ENCODE measurements around the gene ABHD1.

The ABHD1 gene

GRCh38 chr2:27083410-27084296 lies 40.0 kb upstream of the ABHD1 start:
- Histone ChIP-seq H3K9me3 (ENCODE audit: control insufficient read depth, low read length) (no peaks in the 10 kb centered on the region), H2BK15ac (ENCODE audit: low read depth, poor library complexity, severe bottlenecking) (no peak overlapping the region), H3K4me2 (ENCODE audit: low read length, poor library complexity, severe bottlenecking) (no peak overlapping the region), H3K79me1 (replicated peaks; ENCODE audit: low read length, poor library complexity, severe bottlenecking) (no peaks in the 10 kb centered on the region), H4K8ac (ENCODE audit: low read length) (no peak overlapping the region), H3K27ac (ENCODE audit: low read length, poor library complexity, severe bottlenecking) (no peak overlapping the region), H2AFZ (ENCODE audit: low read depth, low read length) (no peak overlapping the region), H2BK12ac (ENCODE audit: low read length in 2 of 2) (no peak overlapping the region), H3K9ac (ENCODE audit: low read length) (no peak overlapping the region), H3K36me3 (ENCODE audit: control insufficient read depth in 1 of 2, insufficient read depth in 2 of 2, low read depth in 1 of 2, low read length in 2 of 2) (peaks cover 11 to 14% of the 10 kb centered on the region in 2 experiments), H2BK5ac (ENCODE audit: low read depth, low read length, poor library complexity, severe bottlenecking) (no peak overlapping the region), H3K14ac (ENCODE audit: low read length in 2 of 2) (peak overlapping the region in 1 of 2 experiments; percentile 37), H3K27me3 (ENCODE audit: control insufficient read depth in 1 of 2, insufficient read depth in 1 of 2, low read length in 2 of 2) (peaks cover 0 to 3% of the 10 kb centered on the region in 2 experiments), H2AK5ac (ENCODE audit: low read length, severe bottlenecking) (no peak overlapping the region), H4K91ac (ENCODE audit: low read length) (no peak overlapping the region), H3K18ac (ENCODE audit: low read depth in 1 of 2, low read length in 2 of 2) (no peak overlapping the region), H2BK120ac (ENCODE audit: low read depth, low read length) (no peak overlapping the region), H3K4me1 (ENCODE audit: control insufficient read depth, insufficient read depth, low read depth, low read length) (peaks cover 26% of the 10 kb centered on the region), H3K23ac (ENCODE audit: low read length in 2 of 2) (no peak overlapping the region), H3K4me3 (ENCODE audit: insufficient read depth in 1 of 2, low read depth in 1 of 2, low read length in 2 of 2) (no peak overlapping the region), H3K4ac (ENCODE audit: low read depth in 1 of 2, low read length in 2 of 2) (no peak overlapping the region)
- WGBS = 89% methylated on average over 20 of the region's 20 CpGs
- DNase-seq = no peak

GRCh38 chr2:27084297-27085061 lies 39.1 kb upstream of the ABHD1 start:
- Histone ChIP-seq H2BK15ac (ENCODE audit: low read depth, poor library complexity, severe bottlenecking) (no peak overlapping the region), H2AFZ (ENCODE audit: low read depth, low read length) (no peak overlapping the region), H3K14ac (ENCODE audit: low read length in 2 of 2) (peak overlapping the region in 1 of 2 experiments; percentile 37), H4K91ac (ENCODE audit: low read length) (peak overlapping the region; percentile 16), H3K18ac (ENCODE audit: low read depth in 1 of 2, low read length in 2 of 2) (no peak overlapping the region), H2BK5ac (ENCODE audit: low read depth, low read length, poor library complexity, severe bottlenecking) (no peak overlapping the region), H2BK120ac (ENCODE audit: low read depth, low read length) (no peak overlapping the region), H4K8ac (ENCODE audit: low read length) (no peak overlapping the region), H3K27me3 (ENCODE audit: control insufficient read depth in 1 of 2, insufficient read depth in 1 of 2, low read length in 2 of 2) (peaks cover 0 to 7% of the 10 kb centered on the region in 2 experiments), H3K23ac (ENCODE audit: low read length in 2 of 2) (no peak overlapping the region), H3K9ac (ENCODE audit: low read length) (no peak overlapping the region), H3K9me3 (ENCODE audit: control insufficient read depth, low read length) (no peaks in the 10 kb centered on the region), H3K4me3 (ENCODE audit: insufficient read depth in 1 of 2, low read depth in 1 of 2, low read length in 2 of 2) (no peak overlapping the region), H3K4me2 (ENCODE audit: low read length, poor library complexity, severe bottlenecking) (no peak overlapping the region), H3K4ac (ENCODE audit: low read depth in 1 of 2, low read length in 2 of 2) (no peak overlapping the region), H2AK5ac (ENCODE audit: low read length, severe bottlenecking) (no peak overlapping the region), H2BK12ac (ENCODE audit: low read length in 2 of 2) (no peak overlapping the region), H3K27ac (ENCODE audit: low read length, poor library complexity, severe bottlenecking) (no peak overlapping the region), H3K36me3 (ENCODE audit: control insufficient read depth in 1 of 2, insufficient read depth in 2 of 2, low read depth in 1 of 2, low read length in 2 of 2) (peaks cover 11 to 14% of the 10 kb centered on the region in 2 experiments), H3K4me1 (ENCODE audit: control insufficient read depth, insufficient read depth, low read depth, low read length) (peaks cover 26% of the 10 kb centered on the region), H3K79me1 (replicated peaks; ENCODE audit: low read length, poor library complexity, severe bottlenecking) (no peaks in the 10 kb centered on the region)
- 89% methylated on average over 6 of the region's 6 CpGs for WGBS
- no peak for DNase-seq

- H3K27me3 ChIP-seq (ENCODE audit: control insufficient read depth in 1 of 2, insufficient read depth in 1 of 2, low read length in 2 of 2) = peaks cover 0 to 8% of the 10 kb centered on the region in 2 experiments
- 66% methylated on average over 10 of the region's 10 CpGs for WGBS
Observed at GRCh38 chr2:27085062-27085672, 38.4 kb upstream of the ABHD1 start.

More at GRCh38 chr2:27085062-27085672, 38.4 kb upstream of the ABHD1 start:
- peaks cover 25% of the 10 kb centered on the region for H3K4me1 ChIP-seq (ENCODE audit: control insufficient read depth, insufficient read depth, low read depth, low read length)
- peak overlapping the region; percentile 63 to 79 for H3K4me3 ChIP-seq (ENCODE audit: insufficient read depth in 1 of 2, low read depth in 1 of 2, low read length in 2 of 2)
- H2AK5ac ChIP-seq (ENCODE audit: low read length, severe bottlenecking) = no peak overlapping the region
- H2BK120ac ChIP-seq (ENCODE audit: low read depth, low read length) = no peak overlapping the region
- no peak overlapping the region for H4K8ac ChIP-seq (ENCODE audit: low read length)
- H3K14ac ChIP-seq (ENCODE audit: low read length in 2 of 2) = no peak overlapping the region
- H2BK15ac ChIP-seq (ENCODE audit: low read depth, poor library complexity, severe bottlenecking) = peak overlapping the region; percentile 9
- H2BK5ac ChIP-seq (ENCODE audit: low read depth, low read length, poor library complexity, severe bottlenecking) = no peak overlapping the region
- H3K18ac ChIP-seq (ENCODE audit: low read depth in 1 of 2, low read length in 2 of 2) = peak overlapping the region; percentile 72 to 86
- H3K9me3 ChIP-seq (ENCODE audit: control insufficient read depth, low read length) = no peaks in the 10 kb centered on the region
- H3K79me1 ChIP-seq (replicated peaks; ENCODE audit: low read length, poor library complexity, severe bottlenecking) = no peaks in the 10 kb centered on the region
- H3K4ac ChIP-seq (ENCODE audit: low read depth in 1 of 2, low read length in 2 of 2) = peak overlapping the region; percentile 37 to 78
- peak overlapping the region; percentile 96 for H3K4me2 ChIP-seq (ENCODE audit: low read length, poor library complexity, severe bottlenecking)
- H3K9ac ChIP-seq (ENCODE audit: low read length) = peak overlapping the region; percentile 89
- H3K27ac ChIP-seq (ENCODE audit: low read length, poor library complexity, severe bottlenecking) = no peak overlapping the region
- H3K36me3 ChIP-seq (ENCODE audit: control insufficient read depth in 1 of 2, insufficient read depth in 2 of 2, low read depth in 1 of 2, low read length in 2 of 2) = peaks cover 11 to 14% of the 10 kb centered on the region in 2 experiments
- H2BK12ac ChIP-seq (ENCODE audit: low read length in 2 of 2) = no peak overlapping the region
- no peak for DNase-seq
- no peak overlapping the region for H3K23ac ChIP-seq (ENCODE audit: low read length in 2 of 2)
- H2AFZ ChIP-seq (ENCODE audit: low read depth, low read length) = no peak overlapping the region
- H4K91ac ChIP-seq (ENCODE audit: low read length) = peak overlapping the region; percentile 91
